HepG2 (cell line): ENCODE results near the gene PAPPA. TPM values are rescaled to one million over a fixed set of nuclear protein-coding genes. Genes with fewer than 3 reads are reported as not detected.
A peak's percentile ranks its signal among the peaks of the same experiment; 100 is the strongest.

Experiments
- ETV6 ChIP-seq: sonication (generic); formaldehyde crosslinking; conservative IDR thresholded peaks from 2 replicates; pipeline ENCODE4 v1.4.0; 2020; ENCODE audit warnings: missing genetic modification reagents
- FOXP1 ChIP-seq, 2 experiments: fragments of 450-650 bp in 1 of 2; IDR thresholded peaks; 2 replicates each; pipeline ENCODE4 v1.6.1; 2017 to 2018; ENCODE audit warnings: antibody characterized with exemption in 1 of 2
- HOXA9 ChIP-seq: sonication (generic); formaldehyde crosslinking; IDR thresholded peaks from 2 replicates; pipeline ENCODE4 v1.8.1; 2022; ENCODE audit warnings: missing genetic modification reagents, mild to moderate bottlenecking, moderate library complexity, borderline replicate concordance
- PHF21A ChIP-seq: sonication (generic); formaldehyde crosslinking; IDR thresholded peaks from 2 replicates; pipeline ENCODE4 v1.5.0; 2020; ENCODE audit warnings: mild to moderate bottlenecking, missing genetic modification reagents
- RBAK ChIP-seq: sonication (generic); formaldehyde crosslinking; IDR thresholded peaks from 2 replicates; pipeline ENCODE4 v1.5.1; 2020; ENCODE audit warnings: mild to moderate bottlenecking, missing genetic modification reagents
- RCOR2 ChIP-seq: IDR thresholded peaks from 2 replicates; pipeline ENCODE4 v1.6.1; 2016; ENCODE audit warnings: missing biosample characterization, missing genetic modification reagents
- RORA ChIP-seq: sonication (generic); formaldehyde crosslinking; IDR thresholded peaks from 2 replicates; pipeline ENCODE4 v1.5.0; 2020; ENCODE audit warnings: mild to moderate bottlenecking, missing genetic modification reagents, moderate library complexity
- RXRB ChIP-seq: IDR thresholded peaks from 2 replicates; pipeline ENCODE4 v1.6.1; 2016; ENCODE audit warnings: borderline replicate concordance, missing genetic modification reagents, missing compliant biosample characterization
- SCMH1 ChIP-seq: sonication (generic); formaldehyde crosslinking; IDR thresholded peaks from 2 replicates; pipeline ENCODE4 v1.9.0; 2021; ENCODE audit warnings: missing genetic modification reagents, mild to moderate bottlenecking, borderline replicate concordance
- TGIF2 ChIP-seq: IDR thresholded peaks from 2 replicates; pipeline ENCODE4 v1.6.1; 2016; ENCODE audit warnings: control low read depth, missing compliant biosample characterization
- TOE1 ChIP-seq: sonication (generic); formaldehyde crosslinking; IDR thresholded peaks from 2 replicates; pipeline ENCODE4 v1.4.0; 2020; ENCODE audit warnings: mild to moderate bottlenecking, missing genetic modification reagents
- TP53 ChIP-seq: sonication (generic); formaldehyde crosslinking; conservative IDR thresholded peaks from 2 replicates; pipeline ENCODE4 v1.4.0; 2020; ENCODE audit warnings: missing genetic modification reagents
- ZNF326 ChIP-seq: sonication (generic); formaldehyde crosslinking; IDR thresholded peaks from 2 replicates; pipeline ENCODE4 v1.4.0; 2020; ENCODE audit warnings: missing genetic modification reagents, borderline replicate concordance
- ZNF629 ChIP-seq: sonication (generic); formaldehyde crosslinking; conservative IDR thresholded peaks from 2 replicates; pipeline ENCODE4 v1.5.0; 2020; ENCODE audit warnings: missing genetic modification reagents
- ZSCAN29 ChIP-seq: sonication (generic); formaldehyde crosslinking; conservative IDR thresholded peaks from 2 replicates; pipeline ENCODE4 v1.4.0; 2020; ENCODE audit warnings: mild to moderate bottlenecking, missing genetic modification reagents
- polyA plus RNA-seq, 8 experiments: library from polyadenylated mRNA; depleted of rRNA in 3 of 8; stranded (reverse) in 7 of 8; unstranded in 1 of 8; fragments of >200 nt; fragmentation: Illumina TruSeq in 4 of 8; extraction: Trizol in 4 of 8; gene quantifications; 2 replicates each; pipeline versions ENCODE4 v1.2.1 to v1.2.3, GENCODE V29; 2011 to 2016; ENCODE audit warnings: low read depth in 4 of 8, missing spikeins in 1 of 8, mixed read lengths in 1 of 8; ENCODE audit not compliant: insufficient read depth in 1 of 8
- total RNA-seq, 5 experiments: library from RNA; depleted of rRNA; stranded (reverse); fragments of >200 nt; fragmentation: Illumina TruSeq; extraction: Trizol; gene quantifications; 2 replicates each; pipeline ENCODE4 v1.2.3, GENCODE V29; 2016; ENCODE audit warnings: low read depth in 1 of 5
- TF ChIP-seq, protein P1 (sequence below): sonication (generic); formaldehyde crosslinking; conservative IDR thresholded peaks from 2 replicates; pipeline ENCODE4 v1.4.0; 2020; ENCODE audit warnings: mild to moderate bottlenecking, missing genetic modification reagents, moderate library complexity
- TF ChIP-seq, protein P2 (sequence below): sonication (generic); formaldehyde crosslinking; IDR thresholded peaks from 2 replicates; pipeline ENCODE4 v1.4.0; 2020; ENCODE audit warnings: missing genetic modification reagents, borderline replicate concordance
- TF ChIP-seq, protein P3 (sequence below): sonication (generic); formaldehyde crosslinking; IDR thresholded peaks from 2 replicates; pipeline ENCODE4 v1.4.0; 2020; ENCODE audit warnings: missing genetic modification reagents
- TF ChIP-seq, protein P4 (sequence below): sonication (generic); formaldehyde crosslinking; conservative IDR thresholded peaks from 2 replicates; pipeline ENCODE4 v1.8.1; 2023; ENCODE audit warnings: missing genetic modification reagents

The PAPPA gene
- total and polyA plus RNA-seq, 2 of the 13 experiments (the other 11 are each of a cell fraction or from before 2014, with no cell fraction given): 0.09 to 0.11 TPM

DNA sequence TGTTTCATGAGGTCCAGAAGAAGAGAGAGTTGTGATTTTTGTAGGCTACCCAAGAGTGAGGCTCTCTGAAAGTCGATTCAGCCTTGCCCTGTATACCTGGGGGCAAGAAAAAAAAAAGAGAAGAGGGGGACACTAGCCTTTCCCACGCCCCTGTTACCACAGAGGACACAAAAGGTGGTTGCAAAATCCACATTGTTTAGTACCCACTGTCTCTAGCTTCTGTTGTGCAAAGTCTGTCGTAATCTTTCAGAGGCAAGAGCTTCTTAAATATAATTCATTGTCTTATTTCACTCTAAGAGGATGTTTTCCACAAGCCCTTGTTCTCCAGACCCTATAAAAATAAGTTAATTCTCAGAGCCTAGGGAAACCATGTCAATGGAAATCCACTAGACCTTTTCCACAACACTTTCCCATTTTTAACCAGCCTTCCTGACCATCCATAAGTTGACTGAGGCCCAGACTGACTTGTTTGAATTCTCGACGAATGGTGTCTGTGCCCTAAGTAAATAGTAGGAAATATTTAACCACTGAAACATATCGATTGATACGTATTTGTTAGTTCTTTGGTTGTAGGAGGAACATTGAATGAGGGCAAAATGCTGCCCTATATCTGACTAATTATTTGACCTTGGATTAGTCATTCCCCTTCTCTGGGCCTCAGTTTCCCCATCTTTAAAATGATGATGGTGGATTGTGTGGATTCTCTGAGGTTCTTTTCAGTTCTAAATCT is 182.7 kb downstream of the PAPPA start (continued):
- TF ChIP-seq, protein P1, sequence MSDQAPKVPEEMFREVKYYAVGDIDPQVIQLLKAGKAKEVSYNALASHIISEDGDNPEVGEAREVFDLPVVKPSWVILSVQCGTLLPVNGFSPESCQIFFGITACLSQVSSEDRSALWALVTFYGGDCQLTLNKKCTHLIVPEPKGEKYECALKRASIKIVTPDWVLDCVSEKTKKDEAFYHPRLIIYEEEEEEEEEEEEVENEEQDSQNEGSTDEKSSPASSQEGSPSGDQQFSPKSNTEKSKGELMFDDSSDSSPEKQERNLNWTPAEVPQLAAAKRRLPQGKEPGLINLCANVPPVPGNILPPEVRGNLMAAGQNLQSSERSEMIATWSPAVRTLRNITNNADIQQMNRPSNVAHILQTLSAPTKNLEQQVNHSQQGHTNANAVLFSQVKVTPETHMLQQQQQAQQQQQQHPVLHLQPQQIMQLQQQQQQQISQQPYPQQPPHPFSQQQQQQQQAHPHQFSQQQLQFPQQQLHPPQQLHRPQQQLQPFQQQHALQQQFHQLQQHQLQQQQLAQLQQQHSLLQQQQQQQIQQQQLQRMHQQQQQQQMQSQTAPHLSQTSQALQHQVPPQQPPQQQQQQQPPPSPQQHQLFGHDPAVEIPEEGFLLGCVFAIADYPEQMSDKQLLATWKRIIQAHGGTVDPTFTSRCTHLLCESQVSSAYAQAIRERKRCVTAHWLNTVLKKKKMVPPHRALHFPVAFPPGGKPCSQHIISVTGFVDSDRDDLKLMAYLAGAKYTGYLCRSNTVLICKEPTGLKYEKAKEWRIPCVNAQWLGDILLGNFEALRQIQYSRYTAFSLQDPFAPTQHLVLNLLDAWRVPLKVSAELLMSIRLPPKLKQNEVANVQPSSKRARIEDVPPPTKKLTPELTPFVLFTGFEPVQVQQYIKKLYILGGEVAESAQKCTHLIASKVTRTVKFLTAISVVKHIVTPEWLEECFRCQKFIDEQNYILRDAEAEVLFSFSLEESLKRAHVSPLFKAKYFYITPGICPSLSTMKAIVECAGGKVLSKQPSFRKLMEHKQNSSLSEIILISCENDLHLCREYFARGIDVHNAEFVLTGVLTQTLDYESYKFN (CRISPR knock-in tag): peak; percentile 78
- TF ChIP-seq, protein P2, sequence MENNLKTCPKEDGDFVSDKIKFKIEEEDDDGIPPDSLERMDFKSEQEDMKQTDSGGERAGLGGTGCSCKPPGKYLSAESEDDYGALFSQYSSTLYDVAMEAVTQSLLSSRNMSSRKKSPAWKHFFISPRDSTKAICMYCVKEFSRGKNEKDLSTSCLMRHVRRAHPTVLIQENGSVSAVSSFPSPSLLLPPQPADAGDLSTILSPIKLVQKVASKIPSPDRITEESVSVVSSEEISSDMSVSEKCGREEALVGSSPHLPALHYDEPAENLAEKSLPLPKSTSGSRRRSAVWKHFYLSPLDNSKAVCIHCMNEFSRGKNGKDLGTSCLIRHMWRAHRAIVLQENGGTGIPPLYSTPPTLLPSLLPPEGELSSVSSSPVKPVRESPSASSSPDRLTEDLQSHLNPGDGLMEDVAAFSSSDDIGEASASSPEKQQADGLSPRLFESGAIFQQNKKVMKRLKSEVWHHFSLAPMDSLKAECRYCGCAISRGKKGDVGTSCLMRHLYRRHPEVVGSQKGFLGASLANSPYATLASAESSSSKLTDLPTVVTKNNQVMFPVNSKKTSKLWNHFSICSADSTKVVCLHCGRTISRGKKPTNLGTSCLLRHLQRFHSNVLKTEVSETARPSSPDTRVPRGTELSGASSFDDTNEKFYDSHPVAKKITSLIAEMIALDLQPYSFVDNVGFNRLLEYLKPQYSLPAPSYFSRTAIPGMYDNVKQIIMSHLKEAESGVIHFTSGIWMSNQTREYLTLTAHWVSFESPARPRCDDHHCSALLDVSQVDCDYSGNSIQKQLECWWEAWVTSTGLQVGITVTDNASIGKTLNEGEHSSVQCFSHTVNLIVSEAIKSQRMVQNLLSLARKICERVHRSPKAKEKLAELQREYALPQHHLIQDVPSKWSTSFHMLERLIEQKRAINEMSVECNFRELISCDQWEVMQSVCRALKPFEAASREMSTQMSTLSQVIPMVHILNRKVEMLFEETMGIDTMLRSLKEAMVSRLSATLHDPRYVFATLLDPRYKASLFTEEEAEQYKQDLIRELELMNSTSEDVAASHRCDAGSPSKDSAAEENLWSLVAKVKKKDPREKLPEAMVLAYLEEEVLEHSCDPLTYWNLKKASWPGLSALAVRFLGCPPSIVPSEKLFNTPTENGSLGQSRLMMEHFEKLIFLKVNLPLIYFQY (CRISPR knock-in tag): peak; percentile 41; the same call in 1 of the 2 replicates
- 0 out of 2 replicates have a peak, but pooled peaks have one; percentile 50 for TF ChIP-seq RCOR2
- TF ChIP-seq, protein P3, sequence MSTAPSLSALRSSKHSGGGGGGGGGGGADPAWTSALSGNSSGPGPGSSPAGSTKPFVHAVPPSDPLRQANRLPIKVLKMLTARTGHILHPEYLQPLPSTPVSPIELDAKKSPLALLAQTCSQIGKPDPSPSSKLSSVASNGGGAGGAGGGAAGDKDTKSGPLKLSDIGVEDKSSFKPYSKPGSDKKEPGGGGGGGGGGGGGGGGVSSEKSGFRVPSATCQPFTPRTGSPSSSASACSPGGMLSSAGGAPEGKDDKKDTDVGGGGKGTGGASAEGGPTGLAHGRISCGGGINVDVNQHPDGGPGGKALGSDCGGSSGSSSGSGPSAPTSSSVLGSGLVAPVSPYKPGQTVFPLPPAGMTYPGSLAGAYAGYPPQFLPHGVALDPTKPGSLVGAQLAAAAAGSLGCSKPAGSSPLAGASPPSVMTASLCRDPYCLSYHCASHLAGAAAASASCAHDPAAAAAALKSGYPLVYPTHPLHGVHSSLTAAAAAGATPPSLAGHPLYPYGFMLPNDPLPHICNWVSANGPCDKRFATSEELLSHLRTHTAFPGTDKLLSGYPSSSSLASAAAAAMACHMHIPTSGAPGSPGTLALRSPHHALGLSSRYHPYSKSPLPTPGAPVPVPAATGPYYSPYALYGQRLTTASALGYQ (CRISPR knock-in tag): peak; percentile 33; the same call in 1 of the 2 replicates
- no peak for TF ChIP-seq RORA (CRISPR knock-in tag)
- TF ChIP-seq FOXP1 (IDR thresholded peaks at IDR 0.05): no peak
- TF ChIP-seq FOXP1 (CRISPR knock-in tag; IDR thresholded peaks at IDR 0.05): peak; percentile 52; the same call in 1 of the 2 replicates
- TF ChIP-seq RBAK: no peak
- TF ChIP-seq ETV6 (CRISPR knock-in tag): no peak
- TF ChIP-seq SCMH1 (CRISPR knock-in tag): no peak
- peak; percentile 39; the same call in 1 of the 2 replicates for TF ChIP-seq ZNF629 (CRISPR knock-in tag)
- TF ChIP-seq ZSCAN29 (CRISPR knock-in tag): no peak
- TF ChIP-seq TGIF2 (CRISPR knock-in tag): no peak
- no peak for TF ChIP-seq ZNF326
- no peak for TF ChIP-seq HOXA9 (CRISPR knock-in tag)
- TF ChIP-seq, protein P4, sequence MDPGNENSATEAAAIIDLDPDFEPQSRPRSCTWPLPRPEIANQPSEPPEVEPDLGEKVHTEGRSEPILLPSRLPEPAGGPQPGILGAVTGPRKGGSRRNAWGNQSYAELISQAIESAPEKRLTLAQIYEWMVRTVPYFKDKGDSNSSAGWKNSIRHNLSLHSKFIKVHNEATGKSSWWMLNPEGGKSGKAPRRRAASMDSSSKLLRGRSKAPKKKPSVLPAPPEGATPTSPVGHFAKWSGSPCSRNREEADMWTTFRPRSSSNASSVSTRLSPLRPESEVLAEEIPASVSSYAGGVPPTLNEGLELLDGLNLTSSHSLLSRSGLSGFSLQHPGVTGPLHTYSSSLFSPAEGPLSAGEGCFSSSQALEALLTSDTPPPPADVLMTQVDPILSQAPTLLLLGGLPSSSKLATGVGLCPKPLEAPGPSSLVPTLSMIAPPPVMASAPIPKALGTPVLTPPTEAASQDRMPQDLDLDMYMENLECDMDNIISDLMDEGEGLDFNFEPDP (CRISPR knock-in tag): no peak
- peak; percentile 53; the same call in 1 of the 2 replicates for TF ChIP-seq RXRB
- TF ChIP-seq TOE1: peak; percentile 49; the same call in 1 of the 2 replicates
- TF ChIP-seq TP53 (CRISPR knock-in tag): no peak
- 0 out of 2 replicates have a peak, but pooled peaks have one; percentile 32 for TF ChIP-seq PHF21A
